Thyroid gland (tissue), 4 donors: ENCODE data around the gene CBY3. TPM values are rescaled to one million over a fixed set of nuclear protein-coding genes. Genes with fewer than 3 reads are reported as not detected.
"Not testable (repeated sequence)": the region's sequence is repeated elsewhere in the genome, so short reads cannot be mapped to it uniquely, and the experiment has no call there.

Experiments
- DNase-seq, 2 donors: peaks; one replicate each; pipeline ENCODE4 v3.0.0-alpha.2; 2019
- H3K27ac ChIP-seq, 3 donors: fragments of 200-600 bp; sonication (generic); 1 replicate in 2 of 3; 2 replicates in 1 of 3; pipeline ENCODE4 v1.5.1; 2016 to 2019; ENCODE audit warnings: mild to moderate bottlenecking in 1 of 3, moderate library complexity in 1 of 3
- H3K27me3 ChIP-seq: fragments of 200-600 bp; sonication (generic); one replicate; pipeline ENCODE4 v1.5.1; 2019
- H3K36me3 ChIP-seq, 2 donors: fragments of 200-600 bp; sonication (generic); one replicate each; pipeline ENCODE4 v1.5.1; 2016 to 2019
- H3K4me1 ChIP-seq, 2 donors: fragments of 200-600 bp; sonication (generic); one replicate each; pipeline ENCODE4 v1.5.1; 2017 to 2019
- H3K4me3 ChIP-seq, 3 donors: fragments of 200-600 bp; sonication (generic); replicated peaks in 1 of 3; 1 replicate in 2 of 3; 2 replicates in 1 of 3; pipeline ENCODE4 v1.5.1; 2016; ENCODE audit warnings: mild to moderate bottlenecking in 1 of 3
- H3K9me3 ChIP-seq: fragments of 200-600 bp; sonication (generic); one replicate; pipeline ENCODE4 v1.5.1; 2017
- POLR2A ChIP-seq, 2 donors: fragments of 450-650 bp; IDR thresholded peaks; one replicate each; pipeline ENCODE4 v1.6.1; 2017; ENCODE audit warnings: antibody characterized with exemption in 2 of 2, mild to moderate bottlenecking in 2 of 2, moderate library complexity in 1 of 2
- WGBS, 2 donors: methylation state at CpG; one replicate each; pipeline ENCODE4 v1.1.5; 2017; 5-methylcytosine and 5-hydroxymethylcytosine counted together
- intact Hi-C: fragments of 100-400 bp; cut with DNase I; formaldehyde crosslinking; loops from one replicate; pipeline ENCODE4 v1.15.1; 2023
- total RNA-seq, 4 donors: library from RNA; depleted of rRNA; stranded (reverse); fragments of >200 nt; gene quantifications; one replicate each; pipeline ENCODE4 v1.2.3, GENCODE V29; 2016
- TF ChIP-seq, protein P1 (sequence below), 6 experiments: fragments of 200-600 bp in 3 of 6; fragments of 450-650 bp in 3 of 6; sonication (generic) in 3 of 6; IDR thresholded peaks; one replicate each; pipeline ENCODE4 v1.5.1; 2016 to 2019; ENCODE audit warnings: antibody characterized with exemption in 6 of 6, mild to moderate bottlenecking in 2 of 6, inconsistent platforms in 1 of 6, moderate library complexity in 1 of 6

The CBY3 gene
- total RNA-seq, 4 donors from 2014 or later: 0.67 TPM; not detected in 3

DNA sequence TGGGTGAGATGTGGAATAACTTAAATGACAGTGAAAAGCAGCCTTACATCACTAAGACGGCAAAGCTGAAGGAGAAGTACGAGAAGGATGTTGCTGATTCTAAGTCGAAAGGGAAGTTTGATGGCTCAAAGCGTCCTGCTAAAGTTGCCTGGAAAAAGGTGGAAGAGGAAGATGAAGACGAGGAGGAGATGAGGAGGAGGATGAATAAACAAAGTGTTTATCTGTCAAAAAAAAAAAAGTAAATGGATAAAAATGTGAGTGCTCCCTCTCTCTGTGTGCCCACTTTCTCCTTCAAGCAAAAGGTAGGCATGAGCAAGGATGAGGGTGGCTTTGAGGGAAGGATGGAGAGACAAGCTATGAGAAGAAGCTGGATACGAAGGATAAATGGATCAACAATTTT is 13.7 kb upstream of the CBY3 start:
- intact Hi-C loops: no loop called here
- TF ChIP-seq, protein P1, sequence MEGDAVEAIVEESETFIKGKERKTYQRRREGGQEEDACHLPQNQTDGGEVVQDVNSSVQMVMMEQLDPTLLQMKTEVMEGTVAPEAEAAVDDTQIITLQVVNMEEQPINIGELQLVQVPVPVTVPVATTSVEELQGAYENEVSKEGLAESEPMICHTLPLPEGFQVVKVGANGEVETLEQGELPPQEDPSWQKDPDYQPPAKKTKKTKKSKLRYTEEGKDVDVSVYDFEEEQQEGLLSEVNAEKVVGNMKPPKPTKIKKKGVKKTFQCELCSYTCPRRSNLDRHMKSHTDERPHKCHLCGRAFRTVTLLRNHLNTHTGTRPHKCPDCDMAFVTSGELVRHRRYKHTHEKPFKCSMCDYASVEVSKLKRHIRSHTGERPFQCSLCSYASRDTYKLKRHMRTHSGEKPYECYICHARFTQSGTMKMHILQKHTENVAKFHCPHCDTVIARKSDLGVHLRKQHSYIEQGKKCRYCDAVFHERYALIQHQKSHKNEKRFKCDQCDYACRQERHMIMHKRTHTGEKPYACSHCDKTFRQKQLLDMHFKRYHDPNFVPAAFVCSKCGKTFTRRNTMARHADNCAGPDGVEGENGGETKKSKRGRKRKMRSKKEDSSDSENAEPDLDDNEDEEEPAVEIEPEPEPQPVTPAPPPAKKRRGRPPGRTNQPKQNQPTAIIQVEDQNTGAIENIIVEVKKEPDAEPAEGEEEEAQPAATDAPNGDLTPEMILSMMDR (IDR thresholded peaks at IDR 0.05): no peak
- TF ChIP-seq POLR2A (IDR thresholded peaks at IDR 0.05): no peak
- WGBS, 2 donors: 89 to 92% methylated on average over 6 of the region's 6 CpGs
- Histone ChIP-seq H3K9me3 (no peaks in the 10 kb centered on the region), H3K4me3 (no peak overlapping the region), H3K27ac (no peak overlapping the region), H3K27me3 (no peaks in the 10 kb centered on the region), H3K36me3 (no peaks in the 10 kb centered on the region), H3K4me1 (peaks cover 11% of the 10 kb centered on the region in 2 donors)
- no peak for DNase-seq

DNA sequence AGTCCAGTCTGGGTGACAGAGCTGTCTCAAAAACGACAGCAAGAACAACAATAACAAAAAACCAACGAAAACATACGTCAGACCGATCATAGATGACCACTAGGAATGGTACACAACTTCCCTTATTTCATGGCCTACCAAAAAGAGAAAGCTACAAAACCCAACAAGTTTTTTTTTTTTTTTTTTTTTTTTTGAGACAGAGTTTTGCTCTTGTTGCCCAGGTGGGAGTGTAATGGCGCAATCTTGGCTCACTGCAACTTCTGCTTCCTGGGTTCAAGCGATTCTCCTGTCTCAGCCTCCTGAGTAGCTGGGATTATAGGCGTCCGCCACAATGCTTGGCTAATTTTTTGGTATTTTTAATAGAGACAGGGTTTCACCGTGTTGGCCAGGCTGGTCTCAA is 8.4 kb upstream of the CBY3 start:
- H3K27me3 ChIP-seq, H3K36me3 ChIP-seq, H3K4me1 ChIP-seq, H3K9me3 ChIP-seq, H3K27ac ChIP-seq, DNase-seq, H3K4me3 ChIP-seq, intact Hi-C loops: not testable (repeated sequence)
- 91 to 92% methylated on average over 9 of the region's 9 CpGs for WGBS, 2 donors

DNA sequence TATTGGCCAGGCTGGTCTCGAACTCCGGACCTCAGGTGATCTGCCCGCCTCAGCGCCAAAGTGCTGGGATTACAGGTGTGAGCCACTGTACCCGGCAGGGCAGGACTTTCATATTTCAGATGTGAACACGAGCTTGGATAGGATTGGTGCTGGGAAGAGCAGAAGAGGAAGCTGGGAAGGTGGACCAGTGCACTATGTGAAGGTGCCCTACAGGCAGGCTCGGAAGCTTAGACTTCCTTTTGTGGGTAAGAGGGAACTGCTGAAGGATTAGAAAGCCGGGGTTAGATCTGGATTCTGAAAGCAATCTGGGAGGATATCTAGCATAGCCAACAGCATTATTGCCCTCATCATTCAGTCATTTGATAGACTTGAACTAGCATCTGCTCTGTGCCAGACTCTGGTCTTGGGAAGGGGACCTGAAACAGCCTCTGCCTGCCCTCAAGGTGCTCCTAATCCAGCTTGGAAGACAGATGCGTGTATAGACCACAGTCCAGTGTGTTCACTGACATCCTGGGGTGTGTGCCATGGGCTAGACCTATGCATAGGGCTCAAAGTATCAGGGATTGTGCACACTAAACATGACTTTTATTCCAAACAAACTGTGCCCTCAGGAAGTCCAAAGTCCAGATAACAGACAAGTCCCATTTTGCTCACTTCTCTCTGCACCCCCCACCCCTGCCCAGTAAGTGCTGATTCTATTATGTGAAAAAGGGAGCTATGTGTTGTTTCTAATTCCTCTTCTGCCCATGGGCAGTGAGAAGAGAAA is 637 bp downstream of the CBY3 start:
- no peaks in the 10 kb centered on the region for H3K27me3 ChIP-seq
- H3K36me3 ChIP-seq: no peaks in the 10 kb centered on the region
- 89 to 96% methylated on average over 9 of the region's 9 CpGs for WGBS, 2 donors
- peak overlapping the region in 2 of 3 donors; percentile 68 to 82 for H3K27ac ChIP-seq
- peaks cover 34 to 45% of the 10 kb centered on the region in 2 donors for H3K4me1 ChIP-seq
- no peak for TF ChIP-seq POLR2A (IDR thresholded peaks at IDR 0.05)
- TF ChIP-seq, protein P1 (IDR thresholded peaks at IDR 0.05): no peak
- no peak for DNase-seq
- H3K9me3 ChIP-seq: no peaks in the 10 kb centered on the region
- intact Hi-C loops: no loop called here
- H3K4me3 ChIP-seq: no peak overlapping the region

DNA sequence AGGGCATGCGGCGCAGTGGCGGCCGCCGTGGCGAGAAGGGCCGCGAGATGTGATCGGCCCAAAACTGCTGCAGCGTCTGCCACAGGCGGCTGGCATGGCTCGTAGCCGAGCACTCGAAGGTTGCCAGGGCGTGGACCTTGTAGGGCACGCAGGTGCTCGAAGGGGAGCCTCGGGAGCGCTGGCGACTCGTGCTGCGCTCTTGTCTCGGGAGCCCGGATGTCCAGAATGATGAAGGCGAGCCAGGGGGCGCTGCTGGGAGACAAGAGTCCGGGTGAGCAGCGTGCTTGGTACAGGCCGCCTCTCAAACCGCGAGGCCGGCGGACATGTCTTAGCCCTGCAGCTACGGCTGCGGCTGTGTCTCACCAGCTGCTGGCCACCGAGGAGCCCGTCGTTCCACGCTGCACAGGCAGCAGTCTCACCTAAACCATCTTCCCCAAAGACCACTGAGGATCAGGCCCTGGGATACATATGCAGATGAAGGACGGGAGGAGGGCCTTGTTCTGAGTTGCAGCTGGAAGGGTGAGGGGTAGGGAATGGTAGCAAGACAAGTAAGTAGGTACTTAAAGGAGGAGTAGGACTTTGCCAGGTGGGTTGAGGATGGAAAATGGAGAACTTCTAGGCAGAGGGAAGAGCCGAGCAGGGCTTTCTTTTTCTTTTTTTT is 1.7 kb downstream of the CBY3 start:
- H3K4me1 ChIP-seq: peaks cover 34 to 45% of the 10 kb centered on the region in 2 donors
- intact Hi-C loops: no loop called here
- peak overlapping the region; percentile 43 to 88 (median 63) for H3K4me3 ChIP-seq
- WGBS, 2 donors: 34 to 49% methylated on average over 15 to 28 of the region's 41 CpGs
- TF ChIP-seq POLR2A (IDR thresholded peaks at IDR 0.05): no peak
- TF ChIP-seq, protein P1 (IDR thresholded peaks at IDR 0.05): peak in 3 of 6 experiments; percentile 24 to 38 (median 24)
- no peaks in the 10 kb centered on the region for H3K27me3 ChIP-seq
- no peaks in the 10 kb centered on the region for H3K36me3 ChIP-seq
- DNase-seq: peak; percentile 80
- H3K27ac ChIP-seq: peak overlapping the region; percentile 79 to 92 (median 90)
- no peaks in the 10 kb centered on the region for H3K9me3 ChIP-seq

DNA sequence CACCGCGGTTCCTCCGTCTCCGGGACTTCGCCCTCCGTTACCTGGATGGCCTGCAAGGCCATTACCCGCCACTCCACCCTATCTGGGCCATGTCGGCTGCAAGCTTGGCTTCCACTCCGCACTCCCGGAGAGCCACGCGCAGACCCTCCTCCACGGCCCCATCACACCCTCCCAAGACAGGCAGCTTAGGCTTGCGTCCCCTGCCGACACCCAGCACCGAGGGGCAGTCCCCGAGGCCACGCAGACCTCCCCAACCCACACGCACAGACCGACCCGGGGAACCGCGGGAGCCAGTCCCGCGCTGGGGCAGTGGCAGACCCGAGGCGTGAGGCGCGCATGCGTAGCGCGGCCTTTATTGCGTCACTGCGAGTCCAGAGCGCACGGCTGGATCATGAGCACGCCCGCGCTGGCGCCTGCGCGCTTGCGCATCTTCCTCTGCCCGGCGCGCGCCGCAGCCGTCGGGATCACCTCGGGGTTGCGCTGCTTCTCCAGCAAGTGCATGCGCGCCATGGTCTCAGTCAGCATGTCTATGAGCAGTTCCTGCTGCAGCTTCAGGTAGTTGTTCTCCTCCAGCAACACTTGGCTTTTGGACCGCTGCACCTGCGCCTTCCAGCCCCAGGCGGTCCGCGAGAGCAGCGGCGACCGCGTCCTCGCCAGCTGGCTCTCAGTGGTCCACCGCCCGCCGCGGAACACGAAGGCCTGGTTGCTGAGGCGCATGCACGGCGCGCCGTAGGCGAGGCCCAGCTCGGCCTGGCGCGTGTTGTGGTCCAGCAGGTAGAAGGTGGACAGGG is 2.4 kb downstream of the CBY3 start:
- 1% methylated on average over 26 to 55 of the region's 78 CpGs for WGBS, 2 donors
- H3K4me3 ChIP-seq: peak overlapping the region; percentile 63 to 88 (median 82)
- H3K4me1 ChIP-seq: peaks cover 34 to 45% of the 10 kb centered on the region in 2 donors
- peak; percentile 96 for DNase-seq
- no peaks in the 10 kb centered on the region for H3K36me3 ChIP-seq
- peak; percentile 41 to 92 for TF ChIP-seq POLR2A (IDR thresholded peaks at IDR 0.05)
- TF ChIP-seq, protein P1 (IDR thresholded peaks at IDR 0.05): peak in 1 of 6 experiments; percentile 9
- no peaks in the 10 kb centered on the region for H3K27me3 ChIP-seq
- H3K27ac ChIP-seq: peak overlapping the region; percentile 79 to 92 (median 90)
- no peaks in the 10 kb centered on the region for H3K9me3 ChIP-seq
- intact Hi-C loops: no loop called here
